ENCODE results near the gene CSRP1. TPM values are rescaled to one million over a fixed set of nuclear protein-coding genes. Genes with fewer than 3 reads are reported as not detected.

Gene CSRP1
- total RNA-seq, 1 donor from 2014 or later = 19.4 TPM

DNA sequence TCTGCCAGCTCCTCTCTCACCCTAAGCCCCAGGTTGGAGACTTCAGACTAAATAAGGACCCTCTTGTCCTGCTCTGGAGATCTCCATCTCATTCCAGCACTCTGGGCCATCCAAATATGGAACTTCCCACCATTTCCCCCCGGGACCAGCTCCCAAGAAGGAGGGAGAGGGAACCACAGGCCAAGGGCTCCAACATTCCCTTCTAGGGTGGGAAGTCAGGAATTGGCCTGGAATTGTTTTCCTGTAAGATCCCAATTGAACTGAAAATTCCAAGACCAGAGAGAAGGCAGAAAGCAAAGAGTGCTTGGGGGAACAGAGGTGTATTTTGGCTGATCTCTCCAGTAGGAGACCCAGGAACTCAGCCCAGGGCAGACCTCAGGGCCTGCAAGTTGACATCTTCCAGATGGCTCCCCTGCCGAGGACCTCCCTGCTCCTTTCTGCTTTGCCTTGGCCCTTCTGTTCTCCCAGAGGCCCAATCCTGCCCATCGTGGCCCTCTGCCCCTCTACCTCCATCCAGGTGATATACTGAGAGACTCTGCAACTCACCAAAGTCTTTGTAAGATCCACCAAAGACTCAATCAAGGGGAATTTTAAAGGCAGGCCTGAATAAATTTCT, 14.9 kb downstream of the CSRP1 start:
- DNase-seq (ENCODE audit: low spot score, unreplicated experiment) = no peak
- Mint-ChIP-seq H3K4me3 (ENCODE audit: low read depth) (no peak overlapping the region), H3K27ac (peak overlapping the region; percentile 62), H3K4me1 (ENCODE audit: low read depth) (peaks cover 32% of the 10 kb centered on the region), H3K27me3 (no peaks in the 10 kb centered on the region), H3K9me3 (ENCODE audit: low read depth) (no peaks in the 10 kb centered on the region), H3K36me3 (ENCODE audit: insufficient read depth) (peaks cover 2% of the 10 kb centered on the region)
- TF ChIP-seq, protein P1, sequence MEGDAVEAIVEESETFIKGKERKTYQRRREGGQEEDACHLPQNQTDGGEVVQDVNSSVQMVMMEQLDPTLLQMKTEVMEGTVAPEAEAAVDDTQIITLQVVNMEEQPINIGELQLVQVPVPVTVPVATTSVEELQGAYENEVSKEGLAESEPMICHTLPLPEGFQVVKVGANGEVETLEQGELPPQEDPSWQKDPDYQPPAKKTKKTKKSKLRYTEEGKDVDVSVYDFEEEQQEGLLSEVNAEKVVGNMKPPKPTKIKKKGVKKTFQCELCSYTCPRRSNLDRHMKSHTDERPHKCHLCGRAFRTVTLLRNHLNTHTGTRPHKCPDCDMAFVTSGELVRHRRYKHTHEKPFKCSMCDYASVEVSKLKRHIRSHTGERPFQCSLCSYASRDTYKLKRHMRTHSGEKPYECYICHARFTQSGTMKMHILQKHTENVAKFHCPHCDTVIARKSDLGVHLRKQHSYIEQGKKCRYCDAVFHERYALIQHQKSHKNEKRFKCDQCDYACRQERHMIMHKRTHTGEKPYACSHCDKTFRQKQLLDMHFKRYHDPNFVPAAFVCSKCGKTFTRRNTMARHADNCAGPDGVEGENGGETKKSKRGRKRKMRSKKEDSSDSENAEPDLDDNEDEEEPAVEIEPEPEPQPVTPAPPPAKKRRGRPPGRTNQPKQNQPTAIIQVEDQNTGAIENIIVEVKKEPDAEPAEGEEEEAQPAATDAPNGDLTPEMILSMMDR (IDR thresholded peaks at IDR 0.05; ENCODE audit: unreplicated experiment) = no peak

DNA sequence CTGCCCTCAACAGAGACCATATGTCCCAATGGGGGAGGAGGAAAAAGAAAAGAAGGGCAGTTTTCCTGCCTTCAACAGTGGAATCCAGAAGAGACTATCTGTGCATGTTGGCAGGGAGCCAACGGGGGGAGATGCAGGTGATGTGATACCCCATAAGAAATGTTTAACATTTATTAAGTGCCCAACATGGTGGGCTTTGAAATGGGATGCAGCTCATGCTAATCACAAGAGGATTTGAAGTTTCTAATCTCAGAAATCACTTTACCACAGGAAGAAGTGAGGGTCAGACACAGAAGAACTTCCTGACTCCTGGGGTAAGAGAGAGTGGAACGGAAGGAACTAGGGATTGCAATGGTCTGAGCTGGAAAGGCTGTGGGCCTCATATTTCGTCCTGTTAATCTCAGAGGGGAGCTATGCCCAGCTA, 16.2 kb downstream of the CSRP1 start:
- Mint-ChIP-seq H3K9me3 (ENCODE audit: low read depth) (no peaks in the 10 kb centered on the region), H3K4me1 (ENCODE audit: low read depth) (peaks cover 21% of the 10 kb centered on the region), H3K27ac (no peak overlapping the region), H3K27me3 (no peaks in the 10 kb centered on the region), H3K36me3 (ENCODE audit: insufficient read depth) (peaks cover 2% of the 10 kb centered on the region), H3K4me3 (ENCODE audit: low read depth) (no peak overlapping the region)
- DNase-seq (ENCODE audit: low spot score, unreplicated experiment) = no peak
- TF ChIP-seq, protein P1 (IDR thresholded peaks at IDR 0.05; ENCODE audit: unreplicated experiment) = no peak

DNA sequence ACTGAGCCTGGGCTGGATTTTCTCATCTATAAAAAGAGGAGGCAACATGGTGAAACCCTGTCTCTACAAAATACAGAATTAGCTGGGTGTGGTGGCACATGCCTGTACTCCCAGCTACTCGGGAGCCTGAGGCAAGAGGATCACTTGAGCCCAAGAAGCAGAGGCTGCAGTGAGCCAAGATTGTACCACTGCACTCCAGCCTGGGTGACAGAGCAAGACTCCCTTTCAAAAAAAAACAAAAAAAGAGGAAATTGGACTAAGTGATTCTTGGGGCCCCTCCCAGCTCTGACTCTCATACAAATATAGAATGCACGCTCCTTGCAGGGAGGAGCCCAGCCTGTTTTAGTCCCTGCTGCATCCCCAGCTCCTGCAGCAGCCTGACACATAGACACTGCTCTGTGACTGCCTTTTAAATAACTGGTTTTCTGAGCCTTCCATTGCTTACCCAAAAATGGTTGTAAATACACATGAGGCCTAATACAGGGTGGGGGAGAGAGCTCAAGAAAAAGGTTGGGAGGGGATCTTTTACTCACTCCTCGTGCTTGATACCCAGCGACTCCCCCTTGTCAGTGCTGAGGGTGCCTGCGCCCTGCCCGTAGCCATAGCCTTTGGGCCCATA, 17.2 kb downstream of the CSRP1 start:
- Mint-ChIP-seq H3K4me1 (ENCODE audit: low read depth) (peaks cover 17% of the 10 kb centered on the region), H3K4me3 (ENCODE audit: low read depth) (no peak overlapping the region), H3K27ac (no peak overlapping the region), H3K36me3 (ENCODE audit: insufficient read depth) (peaks cover 2% of the 10 kb centered on the region), H3K27me3 (no peaks in the 10 kb centered on the region), H3K9me3 (ENCODE audit: low read depth) (no peaks in the 10 kb centered on the region)
- TF ChIP-seq, protein P1 (IDR thresholded peaks at IDR 0.05; ENCODE audit: unreplicated experiment) = no peak
- no peak for DNase-seq (ENCODE audit: low spot score, unreplicated experiment)

DNA sequence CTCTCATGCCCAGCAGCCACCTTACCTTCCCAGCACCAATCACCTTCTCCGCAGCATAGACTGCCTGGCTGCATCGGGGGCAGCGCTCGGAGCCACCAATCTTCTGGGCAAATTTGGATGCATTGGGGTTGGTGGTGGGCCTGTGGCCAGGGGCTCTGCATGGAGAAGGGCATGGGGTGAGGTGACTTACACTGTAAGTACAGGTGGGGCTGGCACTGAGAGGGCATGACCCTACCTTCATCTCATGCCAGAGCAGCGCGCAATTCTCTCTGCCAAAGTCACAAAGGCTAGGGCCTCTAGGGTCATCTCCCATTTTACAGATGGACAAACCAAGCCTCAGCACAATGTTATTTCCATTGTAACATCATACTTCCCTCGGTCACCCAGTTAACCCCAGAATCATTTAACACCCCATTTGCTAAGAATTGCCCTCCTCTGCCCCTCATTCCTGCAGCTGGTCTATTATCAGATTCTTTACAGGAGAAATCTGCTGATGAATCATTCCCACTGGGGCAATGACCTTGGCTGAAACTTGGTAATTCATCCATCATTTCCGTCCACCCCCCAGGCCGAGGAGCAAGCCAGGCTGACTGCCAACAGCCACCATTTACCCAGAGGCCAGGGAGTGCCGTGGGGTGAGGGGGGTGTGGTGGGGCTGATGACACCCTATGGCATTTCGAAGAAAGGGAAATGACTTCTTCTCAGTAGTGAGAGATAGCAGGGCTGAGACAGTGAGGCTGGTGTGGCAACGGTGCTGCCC, 17.9 kb downstream of the CSRP1 start:
- Mint-ChIP-seq H3K4me1 (ENCODE audit: low read depth) (peaks cover 9% of the 10 kb centered on the region), H3K9me3 (ENCODE audit: low read depth) (no peaks in the 10 kb centered on the region), H3K27me3 (no peaks in the 10 kb centered on the region), H3K36me3 (ENCODE audit: insufficient read depth) (peaks cover 2% of the 10 kb centered on the region), H3K27ac (no peak overlapping the region), H3K4me3 (ENCODE audit: low read depth) (no peak overlapping the region)
- no peak for DNase-seq (ENCODE audit: low spot score, unreplicated experiment)
- TF ChIP-seq, protein P1 (IDR thresholded peaks at IDR 0.05; ENCODE audit: unreplicated experiment) = no peak

DNA sequence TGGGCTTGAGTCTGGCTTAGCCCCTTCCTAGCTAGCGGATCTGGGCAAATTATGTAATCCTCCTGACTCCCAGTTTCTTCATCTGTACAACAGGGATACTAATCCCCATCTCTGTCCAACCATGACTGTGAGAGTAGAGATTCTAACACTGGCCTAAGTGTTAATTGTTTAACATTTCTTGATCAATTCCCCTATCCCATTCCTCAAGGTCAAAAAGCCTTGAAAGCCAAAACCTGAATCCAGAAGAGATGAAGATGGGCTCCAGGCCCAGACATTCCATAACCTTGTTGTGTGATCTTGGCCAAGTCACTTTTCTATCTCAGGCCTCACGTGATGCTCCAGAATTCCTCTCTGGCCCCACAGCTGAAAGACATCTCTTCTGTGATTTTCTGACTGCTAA, 19.2 kb downstream of the CSRP1 start:
- H3K27me3 Mint-ChIP-seq = no peaks in the 10 kb centered on the region
- H3K4me1 Mint-ChIP-seq (ENCODE audit: low read depth) = peaks cover 7% of the 10 kb centered on the region
- no peaks in the 10 kb centered on the region for H3K36me3 Mint-ChIP-seq (ENCODE audit: insufficient read depth)
- TF ChIP-seq, protein P1 (IDR thresholded peaks at IDR 0.05; ENCODE audit: unreplicated experiment) = no peak
- H3K4me3 Mint-ChIP-seq (ENCODE audit: low read depth) = no peak overlapping the region
- H3K27ac Mint-ChIP-seq = no peak overlapping the region
- H3K9me3 Mint-ChIP-seq (ENCODE audit: low read depth) = no peaks in the 10 kb centered on the region
- no peak for DNase-seq (ENCODE audit: low spot score, unreplicated experiment)
